Erythroblast (primary cell): ENCODE results near the gene HTR6.

Source experiments
- GATA1 ChIP-seq: IDR thresholded peaks from 2 replicates; pipeline ENCODE4 v1.6.1; 2011; ENCODE audit warnings: low read depth, mild to moderate bottlenecking, control low read depth, low read length, moderate library complexity
- POLR2A ChIP-seq: IDR thresholded peaks from 2 replicates; pipeline ENCODE4 v1.6.1; 2011; ENCODE audit warnings: mild to moderate bottlenecking, low read length

DNA sequence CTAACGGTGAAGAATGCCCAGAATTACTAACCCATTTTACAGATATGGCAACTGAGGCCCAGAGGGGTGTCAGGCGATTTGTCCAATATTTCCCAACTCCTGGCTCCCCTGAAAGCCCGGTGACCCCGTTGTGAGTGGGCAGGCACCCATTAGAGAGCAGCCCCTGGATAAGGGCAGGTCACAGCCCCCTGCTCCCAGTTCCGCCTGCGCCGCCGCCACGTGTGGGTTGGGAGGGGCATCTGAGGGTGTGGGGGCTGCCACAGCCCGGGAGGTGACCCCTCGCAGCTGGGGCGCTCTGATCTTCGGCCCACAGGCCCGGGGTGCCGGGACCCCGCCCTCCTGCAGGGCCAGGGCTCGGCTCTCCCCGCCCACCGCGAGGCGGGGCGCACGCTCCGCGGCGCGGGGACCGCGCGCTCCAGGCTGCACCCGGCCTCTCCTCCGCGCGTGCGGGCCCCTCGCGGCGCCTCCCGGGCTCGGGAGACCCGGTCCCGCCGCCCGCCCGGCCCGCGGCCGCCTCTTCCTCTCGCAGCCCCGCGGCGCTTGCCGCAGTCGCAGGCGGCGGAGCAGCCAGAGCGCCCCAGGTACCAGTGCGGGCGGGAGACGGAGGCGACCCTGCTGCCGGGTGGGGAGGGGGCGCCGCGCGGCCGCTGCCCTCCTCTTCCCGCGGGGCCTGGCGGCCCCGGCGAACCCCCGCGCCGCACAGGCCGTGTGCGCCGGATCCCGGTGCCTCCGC, at the start of gene HTR6:
- TF ChIP-seq POLR2A (no peak), GATA1 (no peak)
